ENCODE measurements around the gene GABRG3. TPM values are rescaled to one million over a fixed set of nuclear protein-coding genes. Genes with fewer than 3 reads are reported as not detected.

Gene GABRG3
- total RNA-seq, 1 experiment from 2014 or later = not detected

GRCh38 chr15:27025481-27025966, 54.5 kb downstream of the GABRG3 start:
- no peak for DNase-seq (ENCODE audit: low read depth in 1 of 2, low spot score in 2 of 2)
- Histone ChIP-seq H3K4me1 (replicated peaks) (no peaks in the 10 kb centered on the region), H3K36me3 (no peaks in the 10 kb centered on the region), H3K9me3 (replicated peaks) (0 out of 2 replicates have a peak, but pooled peaks cover 3% of the 10 kb centered on the region), H3K27me3 (replicated peaks) (no peaks in the 10 kb centered on the region), H3K27ac (no peak overlapping the region), H3K4me3 (no peak overlapping the region)

GRCh38 chr15:27027229-27027628, 56.2 kb downstream of the GABRG3 start:
- no peaks in the 10 kb centered on the region for H3K4me1 ChIP-seq (replicated peaks)
- H3K36me3 ChIP-seq = no peaks in the 10 kb centered on the region
- no peaks in the 10 kb centered on the region for H3K27me3 ChIP-seq (replicated peaks)
- H3K9me3 ChIP-seq (replicated peaks) = 0 out of 2 replicates have a peak, but pooled peaks cover 3% of the 10 kb centered on the region
- H3K4me3 ChIP-seq = no peak overlapping the region
- DNase-seq (ENCODE audit: low read depth in 1 of 2, low spot score in 2 of 2) = no peak
- no peak overlapping the region for H3K27ac ChIP-seq

GRCh38 chr15:27028858-27029477, 58.0 kb downstream of the GABRG3 start:
- Histone ChIP-seq H3K4me3 (no peak overlapping the region), H3K36me3 (no peaks in the 10 kb centered on the region), H3K27me3 (replicated peaks) (no peaks in the 10 kb centered on the region), H3K4me1 (replicated peaks) (no peaks in the 10 kb centered on the region), H3K27ac (no peak overlapping the region), H3K9me3 (replicated peaks) (0 out of 2 replicates have a peak, but pooled peaks cover 3% of the 10 kb centered on the region)
- DNase-seq (ENCODE audit: low read depth in 1 of 2, low spot score in 2 of 2) = no peak

- Histone ChIP-seq H3K27me3 (replicated peaks) (no peaks in the 10 kb centered on the region), H3K4me3 (no peak overlapping the region), H3K27ac (no peak overlapping the region), H3K9me3 (replicated peaks) (no peaks in the 10 kb centered on the region), H3K36me3 (no peaks in the 10 kb centered on the region), H3K4me1 (replicated peaks) (no peaks in the 10 kb centered on the region)
- DNase-seq (ENCODE audit: low read depth in 1 of 2, low spot score in 2 of 2) = no peak
Observed at GRCh38 chr15:27036210-27036609, 65.2 kb downstream of the GABRG3 start.

DNA sequence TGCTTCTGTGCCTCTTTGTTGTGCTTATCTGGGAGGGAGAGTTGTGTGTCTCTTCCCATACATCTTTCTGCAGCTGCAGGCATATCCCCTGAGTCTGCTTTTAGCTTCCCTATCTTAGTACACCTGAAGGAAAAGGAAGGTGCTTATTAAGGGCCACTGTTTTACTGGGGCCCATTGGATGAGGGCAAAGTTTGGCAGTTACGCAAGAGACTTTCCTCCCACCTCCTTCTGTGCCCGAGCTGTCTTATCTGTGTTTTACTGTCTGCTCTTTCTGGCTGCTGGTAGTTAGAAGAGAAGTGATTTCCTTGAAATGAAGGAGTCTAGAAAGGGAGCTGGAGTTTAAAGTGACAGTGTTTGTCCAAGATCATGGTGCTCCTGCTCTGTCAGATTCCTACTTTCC, 66.5 kb downstream of the GABRG3 start:
- no peak overlapping the region for H3K4me3 ChIP-seq
- no peaks in the 10 kb centered on the region for H3K36me3 ChIP-seq
- H3K27ac ChIP-seq = no peak overlapping the region
- no peaks in the 10 kb centered on the region for H3K4me1 ChIP-seq (replicated peaks)
- H3K27me3 ChIP-seq (replicated peaks) = no peaks in the 10 kb centered on the region
- DNase-seq (ENCODE audit: low read depth in 1 of 2, low spot score in 2 of 2) = no peak
- H3K9me3 ChIP-seq (replicated peaks) = no peaks in the 10 kb centered on the region

DNA sequence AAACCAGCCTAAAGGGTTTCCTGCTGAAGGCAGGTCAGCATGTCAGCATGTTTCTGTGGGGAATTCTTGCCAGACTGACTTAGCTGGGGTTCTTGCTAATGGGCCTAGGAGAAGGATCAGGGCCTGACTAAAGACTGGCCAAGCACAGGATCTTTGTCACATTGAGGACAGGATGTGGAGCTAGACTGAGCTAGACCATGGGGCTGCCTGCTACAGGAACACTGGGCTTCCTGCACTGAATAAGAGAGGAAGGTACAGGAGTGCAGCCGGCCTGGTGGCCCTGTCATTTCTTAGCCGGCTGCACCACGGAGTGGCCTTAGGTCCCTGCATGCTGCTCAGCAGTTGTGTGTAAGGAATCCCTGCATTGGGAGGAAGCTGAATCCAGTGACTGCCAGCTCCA, 68.2 kb downstream of the GABRG3 start:
- no peak for DNase-seq (ENCODE audit: low read depth in 1 of 2, low spot score in 2 of 2)
- H3K36me3 ChIP-seq = no peaks in the 10 kb centered on the region
- no peak overlapping the region for H3K4me3 ChIP-seq
- no peaks in the 10 kb centered on the region for H3K9me3 ChIP-seq (replicated peaks)
- no peak overlapping the region for H3K27ac ChIP-seq
- no peaks in the 10 kb centered on the region for H3K4me1 ChIP-seq (replicated peaks)
- no peaks in the 10 kb centered on the region for H3K27me3 ChIP-seq (replicated peaks)

DNA sequence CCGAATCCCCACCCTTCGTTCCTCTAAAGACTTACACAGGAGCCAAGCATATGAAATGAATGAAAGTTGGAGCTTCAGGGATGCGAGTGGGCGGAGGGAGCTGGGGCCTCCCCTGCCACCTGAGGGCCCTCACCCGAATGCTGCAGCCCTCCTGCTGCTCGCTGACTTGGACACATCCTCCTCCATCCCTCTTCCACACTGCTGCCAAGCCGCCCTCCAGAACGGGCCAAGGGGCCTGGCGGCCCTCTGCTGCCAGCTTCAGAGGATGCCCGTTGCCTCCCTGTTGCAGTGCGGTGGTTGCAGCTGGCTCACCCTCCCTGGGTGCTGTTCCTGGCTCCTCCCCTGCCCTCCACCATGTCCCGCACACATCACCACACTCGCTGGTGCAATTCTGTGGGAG, 71.2 kb downstream of the GABRG3 start:
- H3K4me3 ChIP-seq = no peak overlapping the region

DNA sequence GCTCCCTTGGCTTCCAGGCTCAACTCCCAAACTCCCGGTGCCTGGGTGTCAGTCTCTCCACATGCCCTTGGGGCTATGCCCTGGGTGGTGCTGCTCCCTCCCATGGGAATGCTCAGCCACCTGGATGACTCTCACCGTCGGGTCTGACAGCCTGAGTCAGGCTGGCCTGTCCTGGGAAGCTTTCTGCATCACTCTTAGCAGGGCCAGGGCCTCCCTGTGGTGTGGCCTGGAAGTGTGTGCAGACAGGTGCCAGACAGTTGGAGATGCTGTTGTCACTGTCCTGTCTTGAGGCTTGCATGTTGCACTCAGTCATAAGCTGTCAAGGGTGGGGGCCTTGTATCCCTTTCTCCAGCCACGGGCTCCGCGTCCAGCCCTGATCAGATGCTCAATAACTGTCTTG, 71.7 kb downstream of the GABRG3 start:
- Histone ChIP-seq H3K27ac (no peak overlapping the region), H3K27me3 (replicated peaks) (no peaks in the 10 kb centered on the region), H3K4me1 (replicated peaks) (no peaks in the 10 kb centered on the region), H3K9me3 (replicated peaks) (no peaks in the 10 kb centered on the region), H3K4me3 (no peak overlapping the region), H3K36me3 (no peaks in the 10 kb centered on the region)
- DNase-seq (ENCODE audit: low read depth in 1 of 2, low spot score in 2 of 2) = no peak

More for the DNA sequence above, 71.2 kb downstream of the GABRG3 start:
- DNase-seq (ENCODE audit: low read depth in 1 of 2, low spot score in 2 of 2) = no peak
- Histone ChIP-seq H3K4me1 (replicated peaks) (no peaks in the 10 kb centered on the region), H3K27me3 (replicated peaks) (no peaks in the 10 kb centered on the region), H3K9me3 (replicated peaks) (no peaks in the 10 kb centered on the region), H3K36me3 (no peaks in the 10 kb centered on the region), H3K27ac (no peak overlapping the region)

- H3K9me3 ChIP-seq (replicated peaks) = no peaks in the 10 kb centered on the region
- no peaks in the 10 kb centered on the region for H3K36me3 ChIP-seq
- no peaks in the 10 kb centered on the region for H3K4me1 ChIP-seq (replicated peaks)
- H3K27ac ChIP-seq = no peak overlapping the region
- H3K27me3 ChIP-seq (replicated peaks) = no peaks in the 10 kb centered on the region
- DNase-seq (ENCODE audit: low read depth in 1 of 2, low spot score in 2 of 2) = no peak
- no peak overlapping the region for H3K4me3 ChIP-seq
Observed at GRCh38 chr15:27043770-27044169, 72.8 kb downstream of the GABRG3 start.

- no peak for DNase-seq (ENCODE audit: low read depth in 1 of 2, low spot score in 2 of 2)
- Histone ChIP-seq H3K36me3 (no peaks in the 10 kb centered on the region), H3K4me1 (replicated peaks) (no peaks in the 10 kb centered on the region), H3K9me3 (replicated peaks) (no peaks in the 10 kb centered on the region), H3K27ac (no peak overlapping the region), H3K27me3 (replicated peaks) (no peaks in the 10 kb centered on the region), H3K4me3 (no peak overlapping the region)
Observed at GRCh38 chr15:27045796-27046195, 74.8 kb downstream of the GABRG3 start.

- Histone ChIP-seq H3K9me3 (replicated peaks) (no peaks in the 10 kb centered on the region), H3K27me3 (replicated peaks) (no peaks in the 10 kb centered on the region), H3K4me1 (replicated peaks) (no peaks in the 10 kb centered on the region), H3K27ac (no peak overlapping the region), H3K4me3 (no peak overlapping the region), H3K36me3 (no peaks in the 10 kb centered on the region)
- DNase-seq (ENCODE audit: low read depth in 1 of 2, low spot score in 2 of 2) = no peak
Observed at GRCh38 chr15:27046880-27047279, 75.9 kb downstream of the GABRG3 start.

- no peak for DNase-seq (ENCODE audit: low read depth in 1 of 2, low spot score in 2 of 2)
- no peaks in the 10 kb centered on the region for H3K36me3 ChIP-seq
- no peak overlapping the region for H3K27ac ChIP-seq
- H3K4me3 ChIP-seq = no peak overlapping the region
- no peaks in the 10 kb centered on the region for H3K4me1 ChIP-seq (replicated peaks)
- no peaks in the 10 kb centered on the region for H3K27me3 ChIP-seq (replicated peaks)
- no peaks in the 10 kb centered on the region for H3K9me3 ChIP-seq (replicated peaks)
Observed at GRCh38 chr15:27050163-27050562, 79.2 kb downstream of the GABRG3 start.

- Histone ChIP-seq H3K36me3 (no peaks in the 10 kb centered on the region), H3K4me3 (no peak overlapping the region), H3K27ac (no peak overlapping the region), H3K9me3 (replicated peaks) (no peaks in the 10 kb centered on the region), H3K27me3 (replicated peaks) (no peaks in the 10 kb centered on the region), H3K4me1 (replicated peaks) (no peaks in the 10 kb centered on the region)
- no peak for DNase-seq (ENCODE audit: low read depth in 1 of 2, low spot score in 2 of 2)
Observed at GRCh38 chr15:27054426-27054825, 83.4 kb downstream of the GABRG3 start.

- no peak for DNase-seq (ENCODE audit: low read depth in 1 of 2, low spot score in 2 of 2)
- H3K4me1 ChIP-seq (replicated peaks) = no peaks in the 10 kb centered on the region
Observed at GRCh38 chr15:27057904-27058645, 87.1 kb downstream of the GABRG3 start.

More at GRCh38 chr15:27057904-27058645, 87.1 kb downstream of the GABRG3 start:
- Histone ChIP-seq H3K36me3 (no peaks in the 10 kb centered on the region), H3K4me3 (no peak overlapping the region), H3K27ac (no peak overlapping the region), H3K27me3 (replicated peaks) (no peaks in the 10 kb centered on the region), H3K9me3 (replicated peaks) (no peaks in the 10 kb centered on the region)

Measured in SJSA1 (cell line).